Eye (tissue), 1 donor: Measurements from ENCODE around the gene BNIP2.
"Not testable (repeated sequence)": the region's sequence is repeated elsewhere in the genome, so short reads cannot be mapped to it uniquely, and the experiment has no call there.

Experiments used
- DNase-seq: peaks from one replicate; pipeline ENCODE4 v3.0.0-alpha.2; 2015

Gene BNIP2

GRCh38 chr15:59688782-59689625 is at the start of gene BNIP2:
TSS of gene BNIP2 (minus strand) at chr15:59689320. CDS start at chr15:59682457, 6,863 bp downstream.
- DNase-seq: peak; percentile 99

- no peak for DNase-seq
These were observed 49.6 kb upstream of the BNIP2 start for GRCh38 chr15:59738676-59739075.

- DNase-seq: no peak
These were observed 47.1 kb upstream of the BNIP2 start for GRCh38 chr15:59736181-59736580.

GRCh38 chr15:59725151-59725486 is 36.0 kb upstream of the BNIP2 start:
- DNase-seq: no peak

GRCh38 chr15:59723687-59724346 is 34.7 kb upstream of the BNIP2 start:
- DNase-seq: no peak

- peak; percentile 21 for DNase-seq
These were observed 33.4 kb upstream of the BNIP2 start for GRCh38 chr15:59722476-59722875.

- peak; percentile 2 for DNase-seq
These were observed 32.9 kb upstream of the BNIP2 start for GRCh38 chr15:59722037-59722436.

GRCh38 chr15:59721411-59721810 is 32.3 kb upstream of the BNIP2 start:
- DNase-seq: no peak

- DNase-seq: no peak
These were observed 24.1 kb upstream of the BNIP2 start for GRCh38 chr15:59713177-59713576.

- DNase-seq: peak; percentile 5
These were observed 22.5 kb upstream of the BNIP2 start for GRCh38 chr15:59711451-59712243.

- no peak for DNase-seq
These were observed 18.5 kb upstream of the BNIP2 start for GRCh38 chr15:59707619-59708018.

GRCh38 chr15:59703979-59704796 is 15.1 kb upstream of the BNIP2 start:
- no peak for DNase-seq

- no peak for DNase-seq
These were observed 13.2 kb upstream of the BNIP2 start for GRCh38 chr15:59702351-59702750.

- no peak for DNase-seq
These were observed 12.8 kb upstream of the BNIP2 start for GRCh38 chr15:59701880-59702279.

GRCh38 chr15:59699810-59700431 is 10.8 kb upstream of the BNIP2 start:
- DNase-seq: no peak

GRCh38 chr15:59698065-59698464 is 8.9 kb upstream of the BNIP2 start:
- DNase-seq: not testable (repeated sequence)

- no peak for DNase-seq
These were observed 7.2 kb upstream of the BNIP2 start for GRCh38 chr15:59696332-59696731.

GRCh38 chr15:59694779-59695178 is 5.7 kb upstream of the BNIP2 start:
- DNase-seq: no peak

GRCh38 chr15:59691194-59691805 is 2.2 kb upstream of the BNIP2 start:
- peak; percentile 75 for DNase-seq

GRCh38 chr15:59689626-59690236 is 611 bp upstream of the BNIP2 start:
- peak; percentile 78 for DNase-seq

GRCh38 chr15:59688423-59688781 is 718 bp downstream of the BNIP2 start:
- peak; percentile 78 for DNase-seq
